GM23338 (cell line): ENCODE data around the gene GUCA1A. TPM values are rescaled to one million over a fixed set of nuclear protein-coding genes. Genes with fewer than 3 reads are reported as not detected.

Source experiments
- ATAC-seq: fragments of 200-7000 bp; cut with Tn5 transposase; 3 replicates; pipeline ENCODE4 v1.9.1; 2020
- DNase-seq: peaks from one replicate; pipeline ENCODE4 v3.0.0-alpha.2; 2015; ENCODE audit warnings: low spot score
- H2AFZ ChIP-seq: fragments of 200-600 bp; sonication (generic); 2 replicates; pipeline ENCODE4 v1.8.0; 2016; ENCODE audit warnings: antibody characterized with exemption, mild to moderate bottlenecking, moderate library complexity
- H3F3A ChIP-seq: fragments of 200-600 bp; sonication (generic); replicated peaks from 2 replicates; pipeline ENCODE4 v1.8.0; 2017; ENCODE audit warnings: antibody characterized with exemption, mixed run types, low read depth
- H3K27ac ChIP-seq: fragments of 200-600 bp; sonication (generic); 2 replicates; pipeline ENCODE4 v1.6.1; 2016; ENCODE audit warnings: low read depth
- H3K27me3 ChIP-seq: fragments of 200-600 bp; sonication (generic); 2 replicates; pipeline ENCODE4 v1.8.0; 2016; ENCODE audit warnings: mild to moderate bottlenecking, mixed run types, moderate library complexity; ENCODE audit not compliant: insufficient read depth
- H3K36me3 ChIP-seq: fragments of 200-600 bp; sonication (generic); 2 replicates; pipeline ENCODE4 v1.8.0; 2016; ENCODE audit warnings: mild to moderate bottlenecking; ENCODE audit not compliant: insufficient read depth
- H3K4me1 ChIP-seq: fragments of 200-600 bp; sonication (generic); 2 replicates; pipeline ENCODE4 v1.8.0; 2016; ENCODE audit warnings: mild to moderate bottlenecking, moderate library complexity; ENCODE audit not compliant: insufficient read depth
- H3K4me2 ChIP-seq: fragments of 200-600 bp; sonication (generic); 2 replicates; pipeline ENCODE4 v1.7.1; 2017; ENCODE audit warnings: mixed run types
- H3K4me3 ChIP-seq: fragments of 200-600 bp; sonication (generic); 2 replicates; pipeline ENCODE4 v1.6.1; 2016; ENCODE audit warnings: mixed run types
- H3K79me2 ChIP-seq: fragments of 200-600 bp; sonication (generic); replicated peaks from 2 replicates; pipeline ENCODE4 v1.8.0; 2017; ENCODE audit warnings: mild to moderate bottlenecking; ENCODE audit not compliant: insufficient read depth
- H3K9me2 ChIP-seq: fragments of 200-600 bp; sonication (generic); 2 replicates; pipeline ENCODE4 v1.8.0; 2017; ENCODE audit not compliant: insufficient read depth
- H4K20me1 ChIP-seq: fragments of 200-600 bp; sonication (generic); replicated peaks from 2 replicates; pipeline ENCODE4 v1.8.0; 2017; ENCODE audit warnings: mild to moderate bottlenecking; ENCODE audit not compliant: insufficient read depth
- H3K27ac Mint-ChIP-seq: 2 replicates; pipeline ENCODE4 v1.8.0; 2020; ENCODE audit warnings: inconsistent platforms, mild to moderate bottlenecking, moderate library complexity, mixed read lengths
- H3K27me3 Mint-ChIP-seq: 3 replicates; pipeline ENCODE4 v1.8.0; 2022; ENCODE audit warnings: low read depth, mild to moderate bottlenecking, moderate library complexity, mixed read lengths, inconsistent platforms; ENCODE audit not compliant: insufficient read depth, poor library complexity
- H3K36me3 Mint-ChIP-seq: 3 replicates; pipeline ENCODE4 v1.8.0; 2021; ENCODE audit warnings: low read depth, mild to moderate bottlenecking, inconsistent platforms, moderate library complexity, mixed read lengths
- H3K4me1 Mint-ChIP-seq: 3 replicates; pipeline ENCODE4 v1.8.0; 2020; ENCODE audit warnings: mild to moderate bottlenecking, inconsistent platforms, mixed read lengths
- H3K4me3 Mint-ChIP-seq: 3 replicates; pipeline ENCODE4 v1.8.0; 2021; ENCODE audit warnings: moderate library complexity, mild to moderate bottlenecking, inconsistent platforms, mixed read lengths
- H3K9me3 Mint-ChIP-seq: 3 replicates; pipeline ENCODE4 v1.8.0; 2020; ENCODE audit warnings: moderate library complexity, mild to moderate bottlenecking, inconsistent platforms, mixed read lengths
- CREB1 ChIP-seq: fragments of 250-450 bp; sonication (Bioruptor Pico); IDR thresholded peaks from 2 replicates; pipeline ENCODE4 v1.5.0; 2020; ENCODE audit warnings: low read depth, mild to moderate bottlenecking, moderate library complexity
- EZH2 ChIP-seq: fragments of 200-600 bp; sonication (generic); IDR thresholded peaks from one replicate; pipeline ENCODE4 v1.8.0; 2017; ENCODE audit warnings: antibody characterized with exemption, mild to moderate bottlenecking, low read depth; ENCODE audit not compliant: unreplicated experiment
- EZH2phosphoT487 ChIP-seq: fragments of 200-600 bp; sonication (generic); IDR thresholded peaks from one replicate; pipeline ENCODE4 v1.8.1; 2018; ENCODE audit warnings: antibody characterized with exemption; ENCODE audit not compliant: unreplicated experiment
- JUNB ChIP-seq: IDR thresholded peaks from one replicate; pipeline ENCODE4 v1.6.1; 2016; ENCODE audit warnings: antibody characterized with exemption; ENCODE audit not compliant: unreplicated experiment
- NANOG ChIP-seq: IDR thresholded peaks from 2 replicates; pipeline ENCODE4 v1.6.1; 2016; ENCODE audit warnings: antibody characterized with exemption, borderline replicate concordance
- POLR2AphosphoS5 ChIP-seq: IDR thresholded peaks from 2 replicates; pipeline ENCODE4 v1.6.1; 2016; ENCODE audit warnings: antibody characterized with exemption, low read depth
- STAT1 ChIP-seq: IDR thresholded peaks from one replicate; pipeline ENCODE4 v1.6.1; 2016; ENCODE audit warnings: antibody characterized with exemption; ENCODE audit not compliant: unreplicated experiment
- ZNF114 ChIP-seq: fragments of 250-450 bp; sonication (Bioruptor Pico); IDR thresholded peaks from 2 replicates; pipeline ENCODE4 v1.5.0; 2020; ENCODE audit warnings: mild to moderate bottlenecking, moderate library complexity
- ZNF331 ChIP-seq: fragments of 250-450 bp; sonication (Bioruptor Pico); IDR thresholded peaks from 2 replicates; pipeline ENCODE4 v1.5.0; 2020; ENCODE audit warnings: low read depth, mild to moderate bottlenecking, moderate library complexity
- polyA plus RNA-seq: library from polyadenylated mRNA; unstranded; fragments of >200 nt; fragmentation: Nextera tagmentation; extraction: Ambion mirVana; gene quantifications from 2 replicates; pipeline ENCODE4 v1.2.1, GENCODE V29; 2016
- total RNA-seq: library from RNA; depleted of rRNA; stranded (reverse); fragments of >200 nt; shearing (Covaris generic); gene quantifications from 2 replicates; pipeline ENCODE4 v1.2.3, GENCODE V29; 2014
- TF ChIP-seq, protein P1 (sequence below): fragments of 250-450 bp; sonication (Bioruptor Pico); IDR thresholded peaks from 2 replicates; pipeline ENCODE4 v1.5.0; 2020; ENCODE audit warnings: mild to moderate bottlenecking, moderate library complexity
- TF ChIP-seq, protein P2 (sequence below), 2 experiments: fragments of 200-600 bp in 1 of 2; sonication (generic) in 1 of 2; conservative IDR thresholded peaks; 2 replicates each; pipeline versions ENCODE4 v1.5.1 to v1.6.1; 2016 to 2017; ENCODE audit warnings: antibody characterized with exemption in 2 of 2, low read depth in 2 of 2, mild to moderate bottlenecking in 2 of 2, moderate library complexity in 1 of 2
- TF ChIP-seq, protein P3 (sequence below): IDR thresholded peaks from 2 replicates; pipeline ENCODE4 v1.6.1; 2016; ENCODE audit warnings: antibody characterized with exemption
- TF ChIP-seq, protein P4 (sequence below): IDR thresholded peaks from one replicate; pipeline ENCODE4 v1.6.1; 2018; ENCODE audit warnings: antibody characterized with exemption; ENCODE audit not compliant: unreplicated experiment

The GUCA1A gene
- total and polyA plus RNA-seq, 2 experiments from 2014 or later, result 5.2 to 10.6 TPM

DNA sequence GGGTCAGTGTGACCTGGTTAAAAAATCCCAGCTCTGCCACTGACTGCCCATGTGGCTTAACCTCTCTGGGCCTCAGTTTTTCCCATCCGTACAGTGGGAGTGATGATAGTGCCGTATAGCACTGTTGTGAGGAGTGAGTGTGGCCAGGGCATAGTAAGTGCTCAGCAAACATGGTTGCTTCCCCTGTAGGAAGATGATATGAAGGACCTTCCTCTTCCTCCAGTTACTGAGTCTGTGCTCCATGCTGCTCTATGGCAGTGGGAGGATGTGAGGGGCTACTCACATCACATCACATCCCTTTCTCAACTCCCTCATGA, 43.8 kb upstream of the GUCA1A start:
- Mint-ChIP-seq H3K9me3 (no peaks in the 10 kb centered on the region), H3K4me1 (peaks cover 17% of the 10 kb centered on the region), H3K36me3 (peaks cover 84% of the 10 kb centered on the region), H3K4me3 (no peak overlapping the region), H3K27me3 (peaks cover 6% of the 10 kb centered on the region), H3K27ac (no peak overlapping the region; the same call in 1 of the 2 replicates)
- no peak for DNase-seq
- Histone ChIP-seq H3K79me2 (peaks cover 40% of the 10 kb centered on the region), H3K4me2 (no peak overlapping the region), H3K9me2 (no peaks in the 10 kb centered on the region), H2AFZ (no peak overlapping the region), H3K36me3 (peaks cover 32% of the 10 kb centered on the region), H3F3A (peaks cover 2% of the 10 kb centered on the region; the same call in 1 of the 2 replicates), H4K20me1 (peaks cover 38% of the 10 kb centered on the region), H3K27me3 (no peaks in the 10 kb centered on the region), H3K4me3 (no peak overlapping the region), H3K27ac (no peak overlapping the region), H3K4me1 (peaks cover 9% of the 10 kb centered on the region; the same call in 1 of the 2 replicates)
- TF ChIP-seq, protein P1, sequence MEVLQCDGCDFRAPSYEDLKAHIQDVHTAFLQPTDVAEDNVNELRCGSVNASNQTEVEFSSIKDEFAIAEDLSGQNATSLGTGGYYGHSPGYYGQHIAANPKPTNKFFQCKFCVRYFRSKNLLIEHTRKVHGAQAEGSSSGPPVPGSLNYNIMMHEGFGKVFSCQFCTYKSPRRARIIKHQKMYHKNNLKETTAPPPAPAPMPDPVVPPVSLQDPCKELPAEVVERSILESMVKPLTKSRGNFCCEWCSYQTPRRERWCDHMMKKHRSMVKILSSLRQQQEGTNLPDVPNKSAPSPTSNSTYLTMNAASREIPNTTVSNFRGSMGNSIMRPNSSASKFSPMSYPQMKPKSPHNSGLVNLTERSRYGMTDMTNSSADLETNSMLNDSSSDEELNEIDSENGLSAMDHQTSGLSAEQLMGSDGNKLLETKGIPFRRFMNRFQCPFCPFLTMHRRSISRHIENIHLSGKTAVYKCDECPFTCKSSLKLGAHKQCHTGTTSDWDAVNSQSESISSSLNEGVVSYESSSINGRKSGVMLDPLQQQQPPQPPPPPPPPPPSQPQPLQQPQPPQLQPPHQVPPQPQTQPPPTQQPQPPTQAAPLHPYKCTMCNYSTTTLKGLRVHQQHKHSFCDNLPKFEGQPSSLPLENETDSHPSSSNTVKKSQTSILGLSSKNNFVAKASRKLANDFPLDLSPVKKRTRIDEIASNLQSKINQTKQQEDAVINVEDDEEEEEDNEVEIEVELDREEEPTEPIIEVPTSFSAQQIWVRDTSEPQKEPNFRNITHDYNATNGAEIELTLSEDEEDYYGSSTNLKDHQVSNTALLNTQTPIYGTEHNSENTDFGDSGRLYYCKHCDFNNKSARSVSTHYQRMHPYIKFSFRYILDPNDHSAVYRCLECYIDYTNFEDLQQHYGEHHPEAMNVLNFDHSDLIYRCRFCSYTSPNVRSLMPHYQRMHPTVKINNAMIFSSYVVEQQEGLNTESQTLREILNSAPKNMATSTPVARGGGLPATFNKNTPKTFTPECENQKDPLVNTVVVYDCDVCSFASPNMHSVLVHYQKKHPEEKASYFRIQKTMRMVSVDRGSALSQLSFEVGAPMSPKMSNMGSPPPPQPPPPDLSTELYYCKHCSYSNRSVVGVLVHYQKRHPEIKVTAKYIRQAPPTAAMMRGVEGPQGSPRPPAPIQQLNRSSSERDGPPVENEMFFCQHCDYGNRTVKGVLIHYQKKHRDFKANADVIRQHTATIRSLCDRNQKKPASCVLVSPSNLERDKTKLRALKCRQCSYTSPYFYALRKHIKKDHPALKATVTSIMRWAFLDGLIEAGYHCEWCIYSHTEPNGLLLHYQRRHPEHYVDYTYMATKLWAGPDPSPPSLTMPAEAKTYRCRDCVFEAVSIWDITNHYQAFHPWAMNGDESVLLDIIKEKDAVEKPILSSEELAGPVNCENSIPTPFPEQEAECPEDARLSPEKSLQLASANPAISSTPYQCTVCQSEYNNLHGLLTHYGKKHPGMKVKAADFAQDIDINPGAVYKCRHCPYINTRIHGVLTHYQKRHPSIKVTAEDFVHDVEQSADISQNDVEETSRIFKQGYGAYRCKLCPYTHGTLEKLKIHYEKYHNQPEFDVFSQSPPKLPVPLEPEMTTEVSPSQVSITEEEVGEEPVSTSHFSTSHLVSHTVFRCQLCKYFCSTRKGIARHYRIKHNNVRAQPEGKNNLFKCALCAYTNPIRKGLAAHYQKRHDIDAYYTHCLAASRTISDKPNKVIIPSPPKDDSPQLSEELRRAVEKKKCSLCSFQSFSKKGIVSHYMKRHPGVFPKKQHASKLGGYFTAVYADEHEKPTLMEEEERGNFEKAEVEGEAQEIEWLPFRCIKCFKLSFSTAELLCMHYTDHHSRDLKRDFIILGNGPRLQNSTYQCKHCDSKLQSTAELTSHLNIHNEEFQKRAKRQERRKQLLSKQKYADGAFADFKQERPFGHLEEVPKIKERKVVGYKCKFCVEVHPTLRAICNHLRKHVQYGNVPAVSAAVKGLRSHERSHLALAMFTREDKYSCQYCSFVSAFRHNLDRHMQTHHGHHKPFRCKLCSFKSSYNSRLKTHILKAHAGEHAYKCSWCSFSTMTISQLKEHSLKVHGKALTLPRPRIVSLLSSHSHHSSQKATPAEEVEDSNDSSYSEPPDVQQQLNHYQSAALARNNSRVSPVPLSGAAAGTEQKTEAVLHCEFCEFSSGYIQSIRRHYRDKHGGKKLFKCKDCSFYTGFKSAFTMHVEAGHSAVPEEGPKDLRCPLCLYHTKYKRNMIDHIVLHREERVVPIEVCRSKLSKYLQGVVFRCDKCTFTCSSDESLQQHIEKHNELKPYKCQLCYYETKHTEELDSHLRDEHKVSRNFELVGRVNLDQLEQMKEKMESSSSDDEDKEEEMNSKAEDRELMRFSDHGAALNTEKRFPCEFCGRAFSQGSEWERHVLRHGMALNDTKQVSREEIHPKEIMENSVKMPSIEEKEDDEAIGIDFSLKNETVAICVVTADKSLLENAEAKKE (CRISPR knock-in tag), result no peak
- TF ChIP-seq EZH2phosphoT487 (no peak), ZNF331 (CRISPR knock-in tag) (no peak), STAT1 (no peak), CREB1 (CRISPR knock-in tag) (no peak), ZNF114 (CRISPR knock-in tag) (no peak), JUNB (no peak), EZH2 (no peak), NANOG (no peak), POLR2AphosphoS5 (no peak)
- TF ChIP-seq, protein P2, sequence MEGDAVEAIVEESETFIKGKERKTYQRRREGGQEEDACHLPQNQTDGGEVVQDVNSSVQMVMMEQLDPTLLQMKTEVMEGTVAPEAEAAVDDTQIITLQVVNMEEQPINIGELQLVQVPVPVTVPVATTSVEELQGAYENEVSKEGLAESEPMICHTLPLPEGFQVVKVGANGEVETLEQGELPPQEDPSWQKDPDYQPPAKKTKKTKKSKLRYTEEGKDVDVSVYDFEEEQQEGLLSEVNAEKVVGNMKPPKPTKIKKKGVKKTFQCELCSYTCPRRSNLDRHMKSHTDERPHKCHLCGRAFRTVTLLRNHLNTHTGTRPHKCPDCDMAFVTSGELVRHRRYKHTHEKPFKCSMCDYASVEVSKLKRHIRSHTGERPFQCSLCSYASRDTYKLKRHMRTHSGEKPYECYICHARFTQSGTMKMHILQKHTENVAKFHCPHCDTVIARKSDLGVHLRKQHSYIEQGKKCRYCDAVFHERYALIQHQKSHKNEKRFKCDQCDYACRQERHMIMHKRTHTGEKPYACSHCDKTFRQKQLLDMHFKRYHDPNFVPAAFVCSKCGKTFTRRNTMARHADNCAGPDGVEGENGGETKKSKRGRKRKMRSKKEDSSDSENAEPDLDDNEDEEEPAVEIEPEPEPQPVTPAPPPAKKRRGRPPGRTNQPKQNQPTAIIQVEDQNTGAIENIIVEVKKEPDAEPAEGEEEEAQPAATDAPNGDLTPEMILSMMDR (conservative IDR thresholded peaks at IDR 0.05; ENCODE audit: low read depth in 2 of 2), result no peak
- TF ChIP-seq, protein P3, sequence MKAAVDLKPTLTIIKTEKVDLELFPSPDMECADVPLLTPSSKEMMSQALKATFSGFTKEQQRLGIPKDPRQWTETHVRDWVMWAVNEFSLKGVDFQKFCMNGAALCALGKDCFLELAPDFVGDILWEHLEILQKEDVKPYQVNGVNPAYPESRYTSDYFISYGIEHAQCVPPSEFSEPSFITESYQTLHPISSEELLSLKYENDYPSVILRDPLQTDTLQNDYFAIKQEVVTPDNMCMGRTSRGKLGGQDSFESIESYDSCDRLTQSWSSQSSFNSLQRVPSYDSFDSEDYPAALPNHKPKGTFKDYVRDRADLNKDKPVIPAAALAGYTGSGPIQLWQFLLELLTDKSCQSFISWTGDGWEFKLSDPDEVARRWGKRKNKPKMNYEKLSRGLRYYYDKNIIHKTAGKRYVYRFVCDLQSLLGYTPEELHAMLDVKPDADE, result no peak
- TF ChIP-seq, protein P4, sequence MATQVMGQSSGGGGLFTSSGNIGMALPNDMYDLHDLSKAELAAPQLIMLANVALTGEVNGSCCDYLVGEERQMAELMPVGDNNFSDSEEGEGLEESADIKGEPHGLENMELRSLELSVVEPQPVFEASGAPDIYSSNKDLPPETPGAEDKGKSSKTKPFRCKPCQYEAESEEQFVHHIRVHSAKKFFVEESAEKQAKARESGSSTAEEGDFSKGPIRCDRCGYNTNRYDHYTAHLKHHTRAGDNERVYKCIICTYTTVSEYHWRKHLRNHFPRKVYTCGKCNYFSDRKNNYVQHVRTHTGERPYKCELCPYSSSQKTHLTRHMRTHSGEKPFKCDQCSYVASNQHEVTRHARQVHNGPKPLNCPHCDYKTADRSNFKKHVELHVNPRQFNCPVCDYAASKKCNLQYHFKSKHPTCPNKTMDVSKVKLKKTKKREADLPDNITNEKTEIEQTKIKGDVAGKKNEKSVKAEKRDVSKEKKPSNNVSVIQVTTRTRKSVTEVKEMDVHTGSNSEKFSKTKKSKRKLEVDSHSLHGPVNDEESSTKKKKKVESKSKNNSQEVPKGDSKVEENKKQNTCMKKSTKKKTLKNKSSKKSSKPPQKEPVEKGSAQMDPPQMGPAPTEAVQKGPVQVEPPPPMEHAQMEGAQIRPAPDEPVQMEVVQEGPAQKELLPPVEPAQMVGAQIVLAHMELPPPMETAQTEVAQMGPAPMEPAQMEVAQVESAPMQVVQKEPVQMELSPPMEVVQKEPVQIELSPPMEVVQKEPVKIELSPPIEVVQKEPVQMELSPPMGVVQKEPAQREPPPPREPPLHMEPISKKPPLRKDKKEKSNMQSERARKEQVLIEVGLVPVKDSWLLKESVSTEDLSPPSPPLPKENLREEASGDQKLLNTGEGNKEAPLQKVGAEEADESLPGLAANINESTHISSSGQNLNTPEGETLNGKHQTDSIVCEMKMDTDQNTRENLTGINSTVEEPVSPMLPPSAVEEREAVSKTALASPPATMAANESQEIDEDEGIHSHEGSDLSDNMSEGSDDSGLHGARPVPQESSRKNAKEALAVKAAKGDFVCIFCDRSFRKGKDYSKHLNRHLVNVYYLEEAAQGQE, result no peak
- ATAC-seq, result no peak
